GM19455 (cell line): ENCODE measurements around the gene LEPROT.
A peak's percentile ranks its signal among the peaks of the same experiment; 100 is the strongest.

Experiments used
- ATAC-seq: cut with Tn5 transposase; IDR thresholded peaks from one replicate; pipeline ENCODE4 v1.9.1; 2021; ENCODE audit not compliant: unreplicated experiment

The LEPROT gene

DNA sequence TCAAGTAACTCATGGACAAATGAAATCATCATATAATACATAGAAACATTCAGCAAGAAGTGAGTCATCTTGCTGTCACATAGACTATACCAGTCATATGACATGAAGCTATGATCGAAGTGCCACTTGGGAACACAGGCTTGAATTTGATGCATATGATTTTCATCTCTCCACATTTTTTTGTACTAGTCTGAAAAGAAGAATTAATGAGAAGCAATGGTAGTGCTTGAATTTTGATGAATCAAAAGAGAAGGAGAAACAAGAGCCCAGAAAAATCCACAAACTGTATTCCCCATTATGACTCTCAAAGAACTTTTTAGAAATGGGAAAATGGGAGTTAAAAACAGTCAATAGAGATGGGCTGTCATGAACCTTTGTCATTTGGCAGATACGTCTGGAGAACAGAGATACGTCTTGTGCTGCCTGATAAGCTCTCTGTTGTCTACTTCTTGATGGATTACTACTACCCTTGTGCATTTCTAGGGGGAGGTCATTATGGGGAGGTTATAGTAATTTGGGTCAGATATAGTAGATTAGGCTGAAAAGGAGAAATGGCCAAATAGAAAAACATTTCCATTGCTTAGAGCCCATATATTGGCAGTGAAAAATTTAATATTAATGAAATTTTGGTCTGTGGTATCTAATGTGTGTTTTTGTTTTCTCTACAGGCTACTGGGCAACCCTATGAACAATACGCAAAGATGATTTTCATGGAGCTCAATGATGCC, 8.0 kb upstream of the LEPROT start:
- no peak for ATAC-seq

DNA sequence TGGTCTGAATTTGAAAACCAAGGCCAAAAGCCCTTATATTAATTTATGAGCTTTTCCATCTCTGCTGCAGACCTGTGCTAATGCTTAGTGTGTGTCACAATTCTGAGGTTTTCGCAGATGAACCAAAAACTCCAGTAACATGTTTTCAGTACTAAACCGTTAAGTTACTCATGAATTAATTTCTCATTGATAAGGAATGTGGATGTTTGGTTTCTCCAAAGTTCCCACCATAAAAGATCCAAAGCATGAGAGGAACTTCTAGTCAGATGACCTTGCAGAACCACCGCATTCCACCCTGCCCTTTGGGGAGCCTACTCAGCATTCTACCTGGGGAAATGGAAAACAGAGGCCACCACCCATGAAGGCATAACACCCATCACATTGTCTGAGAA, 7.5 kb upstream of the LEPROT start:
- no peak for ATAC-seq

DNA sequence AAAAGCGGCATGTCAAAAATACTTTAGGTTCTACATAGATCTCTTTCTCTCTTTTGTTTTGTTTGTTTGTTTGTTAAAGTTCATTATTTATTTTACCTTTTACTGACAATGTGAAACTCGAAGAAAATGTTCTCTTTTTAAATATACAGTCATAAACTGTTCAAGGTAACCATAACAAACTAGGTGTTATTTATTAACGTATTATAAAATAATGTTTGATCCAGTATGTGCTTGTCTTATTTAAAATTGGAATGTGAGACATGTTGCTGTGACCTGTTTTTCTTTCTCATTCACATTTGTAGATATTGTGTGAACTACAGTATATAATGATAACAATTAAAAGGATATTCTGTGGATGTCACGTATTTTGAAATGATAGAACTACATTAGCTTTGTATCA, 5.9 kb upstream of the LEPROT start:
- ATAC-seq, result no peak

GRCh38 chr1:65416767-65417166, 3.7 kb upstream of the LEPROT start:
- ATAC-seq, result no peak

GRCh38 chr1:65417729-65418128, 2.7 kb upstream of the LEPROT start:
- ATAC-seq, result no peak

DNA sequence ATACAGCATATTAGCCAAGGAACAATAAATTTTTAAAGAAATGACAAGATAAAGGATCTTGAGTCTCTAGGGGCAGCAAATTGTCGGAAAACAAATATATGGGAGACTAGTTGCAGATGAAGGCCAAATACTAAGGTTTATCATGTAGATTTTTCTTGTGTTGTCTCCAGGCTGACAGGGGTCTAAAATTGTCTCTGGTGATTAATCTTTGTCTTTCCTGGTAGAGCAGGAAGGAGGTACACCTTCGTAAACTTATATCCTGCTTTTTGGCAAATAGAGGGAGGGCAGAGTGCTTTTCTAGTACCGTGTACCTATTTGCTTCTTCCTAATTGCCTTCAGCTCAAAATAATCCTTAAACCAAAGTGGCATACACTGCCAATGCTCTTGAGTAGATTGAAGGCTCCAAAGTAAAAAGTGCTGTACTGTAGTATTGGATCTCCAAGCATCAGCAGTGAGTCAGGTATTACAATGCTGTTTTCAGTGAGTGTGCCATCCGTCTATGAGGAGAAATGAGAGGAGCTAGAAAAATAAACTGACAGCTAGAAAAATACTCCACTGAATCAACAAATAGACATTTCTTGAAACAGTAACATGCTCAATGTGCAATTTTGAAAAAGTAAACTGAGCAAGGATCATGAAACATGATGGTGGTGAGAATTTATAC, 1.8 kb upstream of the LEPROT start:
- ATAC-seq, result no peak

GRCh38 chr1:65419681-65420589, 533 bp upstream of the LEPROT start:
- peak; percentile 92 for ATAC-seq

GRCh38 chr1:65421351-65422025, 1.0 kb downstream of the LEPROT start:
- ATAC-seq, result no peak

DNA sequence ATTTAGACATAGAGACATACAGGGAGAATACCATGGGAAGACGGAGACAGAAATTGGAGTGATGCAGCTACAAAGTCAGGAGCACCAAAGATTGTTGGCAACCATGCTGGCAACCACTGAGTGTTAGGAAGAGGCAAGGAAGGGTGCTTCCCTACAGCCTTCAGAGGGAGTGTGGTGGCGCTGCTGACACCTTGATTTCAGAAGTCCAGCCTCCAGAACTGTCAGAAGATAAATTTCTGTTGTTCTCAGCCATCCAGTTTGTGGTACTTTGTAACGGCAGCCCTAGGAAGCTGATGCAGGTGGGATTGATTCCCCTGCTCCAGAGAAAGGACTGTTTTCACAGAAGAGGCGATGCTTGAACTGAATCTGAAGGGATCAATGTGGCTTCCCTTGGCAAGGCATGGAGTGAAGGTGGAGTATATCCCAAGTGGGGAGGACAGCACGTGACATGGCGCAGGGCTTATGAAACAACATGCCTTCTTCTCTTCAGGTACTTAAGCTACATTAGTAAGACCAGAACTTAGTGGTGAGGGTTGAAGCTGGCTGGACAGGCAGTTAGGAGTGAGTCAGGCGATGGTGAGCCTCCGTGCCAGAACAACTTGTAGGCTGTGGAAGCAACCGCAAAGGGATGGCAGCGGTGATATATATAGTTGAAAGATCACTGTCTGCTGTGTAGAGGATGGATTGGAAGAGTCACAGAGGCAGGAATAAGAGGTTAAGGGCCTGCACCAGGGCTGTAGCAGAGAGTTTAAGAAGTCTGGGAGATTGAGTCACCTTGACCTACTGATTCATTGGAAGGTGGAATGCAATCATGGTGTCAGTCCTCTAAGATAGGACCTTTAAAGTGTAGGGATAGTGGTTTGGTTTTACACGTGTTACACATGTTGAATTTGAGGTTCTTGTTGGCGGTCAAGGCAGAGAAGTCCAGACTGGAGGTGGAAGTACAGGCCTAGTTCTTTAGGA, 2.1 kb downstream of the LEPROT start:
- ATAC-seq, result no peak

DNA sequence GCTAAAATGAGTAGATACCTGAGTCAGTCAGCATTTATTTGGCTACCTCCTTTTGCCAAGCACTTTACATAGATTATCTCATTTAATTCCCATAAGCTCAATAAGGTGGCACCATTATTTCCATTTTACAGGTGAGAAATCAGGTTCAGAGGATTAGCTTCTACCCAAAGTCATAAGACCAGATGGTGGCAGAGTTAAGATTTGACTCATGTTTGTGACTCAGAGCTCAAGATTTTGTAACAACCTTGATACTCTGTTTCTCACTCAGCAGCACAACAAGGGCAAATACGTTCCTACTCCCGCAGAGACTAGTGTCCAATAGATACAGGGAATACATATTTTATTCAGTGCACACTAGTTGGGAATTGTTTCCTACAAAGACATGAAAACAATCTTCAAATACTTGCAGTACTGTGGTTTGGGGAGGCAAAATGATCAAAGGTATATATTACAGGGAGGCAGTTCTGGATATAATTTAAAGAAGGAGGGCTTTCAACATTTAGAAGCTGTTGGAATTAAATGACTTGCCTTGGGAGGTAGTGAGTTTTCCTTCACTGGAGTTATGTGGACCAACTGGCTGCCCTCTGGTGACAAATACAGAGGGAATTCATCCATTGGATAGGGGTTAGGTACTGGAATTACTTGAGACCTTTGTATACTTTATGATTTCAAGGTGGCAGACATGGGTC, 3.6 kb downstream of the LEPROT start:
- ATAC-seq, result no peak

- no peak for ATAC-seq
These were observed 4.1 kb downstream of the LEPROT start for GRCh38 chr1:65424573-65424889.

GRCh38 chr1:65425006-65425405, 4.5 kb downstream of the LEPROT start:
- no peak for ATAC-seq

GRCh38 chr1:65425697-65426096, 5.2 kb downstream of the LEPROT start:
- ATAC-seq, result no peak

GRCh38 chr1:65429078-65429477, 8.6 kb downstream of the LEPROT start:
- no peak for ATAC-seq

- ATAC-seq, result no peak
These were observed 9.3 kb downstream of the LEPROT start for GRCh38 chr1:65429806-65430205.

DNA sequence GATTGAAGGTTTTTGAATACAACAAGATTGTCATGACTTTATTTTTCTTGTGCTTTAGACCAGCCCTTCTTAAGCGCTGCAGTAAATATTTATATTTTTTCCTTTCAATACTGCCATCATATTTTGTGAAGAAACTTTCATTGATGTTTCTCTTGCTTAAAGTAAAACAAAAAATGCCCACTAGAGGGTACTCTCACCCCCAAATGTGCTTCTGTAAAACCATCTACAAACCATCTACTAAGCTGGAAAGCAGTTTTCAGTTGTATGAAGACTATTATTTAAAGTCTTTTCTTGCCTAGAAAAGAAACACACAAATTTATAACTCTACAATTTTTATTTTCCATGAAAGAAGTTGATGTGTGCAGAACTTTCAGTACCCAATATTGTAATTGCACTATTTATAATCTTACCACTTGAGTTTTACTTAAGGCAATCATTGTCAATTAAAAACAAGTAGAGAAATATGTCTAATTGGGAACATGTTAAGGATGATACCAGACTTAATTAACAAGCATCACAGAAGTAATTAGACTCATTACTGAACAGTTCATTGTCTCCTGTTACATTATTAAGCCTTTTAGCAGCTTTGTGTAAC, 10.7 kb downstream of the LEPROT start:
- no peak for ATAC-seq

DNA sequence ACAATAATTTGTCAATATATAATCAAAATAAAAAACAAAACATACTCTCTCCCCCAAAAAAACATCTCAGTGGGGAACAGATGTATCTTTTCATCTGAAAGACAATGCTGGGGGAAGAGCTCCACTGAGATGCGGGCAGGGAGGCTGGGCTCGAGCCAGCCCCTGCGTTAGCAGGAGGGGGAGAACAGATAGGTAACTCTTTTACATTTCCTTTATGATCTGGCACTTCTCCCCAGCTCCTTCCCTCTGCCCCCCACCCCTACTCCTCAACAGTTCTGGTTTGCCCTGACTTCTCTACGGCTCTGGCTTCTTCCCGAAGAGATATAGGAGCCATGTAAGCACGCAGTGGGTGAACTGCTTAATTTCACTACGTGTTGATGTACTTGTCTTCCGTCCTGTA, 12.4 kb downstream of the LEPROT start:
- no peak for ATAC-seq

DNA sequence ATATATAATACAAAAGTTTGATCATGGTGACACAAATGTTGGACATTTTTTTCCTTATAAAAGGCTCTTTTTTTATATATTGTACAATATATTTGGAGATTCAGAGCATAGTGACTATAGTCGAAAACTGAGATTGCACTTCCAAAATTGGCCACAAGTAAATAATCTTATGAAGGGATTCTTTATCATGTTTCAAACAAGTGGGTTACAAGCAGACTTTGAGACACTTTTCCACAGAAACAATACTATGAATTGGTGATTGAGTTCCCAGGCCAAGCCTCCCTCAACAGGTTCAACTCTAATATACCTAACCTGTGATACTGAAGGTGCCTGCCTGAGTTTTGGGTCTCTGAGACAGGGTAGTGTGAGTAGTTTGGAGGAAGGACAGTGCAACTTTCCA, 13.8 kb downstream of the LEPROT start:
- ATAC-seq, result no peak

DNA sequence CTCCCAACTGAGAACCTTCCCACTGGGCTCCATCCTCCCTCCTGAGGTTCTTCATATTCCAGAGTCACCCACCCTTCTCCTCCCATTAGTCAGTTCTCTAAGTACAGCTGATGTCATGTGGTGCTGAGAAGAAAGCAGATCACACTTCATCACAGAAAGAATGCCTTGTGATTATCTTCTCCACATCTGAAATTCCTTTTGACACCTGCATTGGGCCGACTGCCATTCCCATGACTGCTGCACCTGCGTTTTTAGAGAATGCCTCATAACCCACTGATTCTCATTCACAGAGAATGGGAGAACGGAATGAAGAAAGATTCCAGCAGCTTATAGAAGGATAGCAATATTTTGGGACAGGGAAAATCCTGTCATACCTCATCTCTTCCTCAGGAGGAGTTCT, 14.3 kb downstream of the LEPROT start:
- no peak for ATAC-seq
